CD1c-positive myeloid dendritic cell (primary cell): ENCODE data around the gene FAM53A.

Experiments used
- DNase-seq: peaks from one replicate; pipeline ENCODE4 v3.0.0-alpha.2; 2016; ENCODE audit errors: extremely low spot score

Gene FAM53A

GRCh38 chr4:1639299-1639868, 44.7 kb downstream of the FAM53A start:
- no peak for DNase-seq

GRCh38 chr4:1638873-1639272, 45.2 kb downstream of the FAM53A start:
- no peak for DNase-seq

GRCh38 chr4:1638272-1638598, 45.9 kb downstream of the FAM53A start:
- no peak for DNase-seq

DNA sequence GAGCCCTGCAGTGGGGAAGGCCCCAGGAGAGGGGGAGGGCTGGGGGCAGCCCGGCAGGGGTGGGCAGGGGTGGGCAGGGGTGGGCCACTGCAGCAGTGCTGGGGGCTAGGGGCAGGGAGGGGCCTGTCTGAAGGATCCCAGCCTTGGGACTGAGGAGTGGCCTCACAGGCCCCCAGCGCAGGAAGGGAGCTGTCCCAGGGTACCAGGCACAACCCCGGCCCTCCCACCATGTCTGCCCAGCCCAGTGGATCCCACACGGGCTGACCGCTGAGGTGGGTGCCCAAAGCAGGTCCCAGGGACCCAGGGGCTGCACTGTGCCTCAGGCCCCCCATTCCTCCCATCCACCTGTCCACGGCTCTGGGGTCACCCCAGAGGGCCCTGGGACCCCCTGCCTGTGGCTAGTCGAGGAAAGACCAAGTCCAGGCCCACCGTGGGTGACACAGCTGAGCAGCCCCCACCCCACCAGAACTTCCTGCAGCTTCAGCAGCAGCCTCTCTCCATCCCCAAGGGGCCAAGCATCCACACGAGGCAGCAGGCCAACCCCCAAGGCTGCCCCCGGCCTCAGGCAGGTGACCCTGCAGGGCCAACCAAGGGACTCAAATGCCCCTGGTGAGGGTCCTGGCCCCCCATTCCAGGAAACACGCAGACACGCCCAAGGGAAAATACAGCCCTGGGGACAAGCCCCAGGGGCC, 46.4 kb downstream of the FAM53A start:
- no peak for DNase-seq

DNA sequence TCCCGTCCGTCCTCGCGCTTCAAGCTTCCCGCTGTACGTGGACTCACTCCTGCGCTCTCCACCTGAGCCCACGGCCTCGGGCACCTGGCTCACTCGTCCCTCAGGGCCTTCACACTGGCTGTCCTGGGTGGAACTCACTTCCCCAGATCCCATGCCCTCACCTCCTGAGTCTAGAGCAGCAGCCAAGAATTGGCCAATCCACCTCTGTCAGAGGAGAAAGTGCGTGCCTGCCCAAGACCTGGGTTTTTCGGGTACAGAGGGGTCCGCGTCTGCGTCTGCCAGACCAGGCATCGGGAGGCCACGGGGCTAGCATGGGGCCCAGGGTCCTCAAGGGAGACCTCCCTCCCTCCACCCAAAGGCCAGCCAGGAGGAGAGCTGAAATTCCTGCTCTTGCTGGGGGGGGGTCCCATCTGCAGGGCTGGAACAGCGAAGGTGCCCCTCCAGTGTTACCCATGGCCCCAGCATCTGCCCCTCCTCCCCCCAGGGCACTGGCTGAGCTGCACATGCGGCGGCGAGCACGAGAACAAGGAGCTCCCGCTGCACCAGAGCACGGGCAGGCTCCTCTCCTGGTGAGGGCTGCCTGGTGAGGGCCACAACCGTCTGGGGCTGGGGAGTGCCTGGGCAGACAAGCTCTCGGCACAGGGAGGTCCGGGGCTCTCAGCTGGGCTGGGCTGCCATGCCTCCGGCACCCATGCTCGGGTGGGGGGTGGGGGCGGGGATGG, 47.5 kb downstream of the FAM53A start:
- no peak for DNase-seq

DNA sequence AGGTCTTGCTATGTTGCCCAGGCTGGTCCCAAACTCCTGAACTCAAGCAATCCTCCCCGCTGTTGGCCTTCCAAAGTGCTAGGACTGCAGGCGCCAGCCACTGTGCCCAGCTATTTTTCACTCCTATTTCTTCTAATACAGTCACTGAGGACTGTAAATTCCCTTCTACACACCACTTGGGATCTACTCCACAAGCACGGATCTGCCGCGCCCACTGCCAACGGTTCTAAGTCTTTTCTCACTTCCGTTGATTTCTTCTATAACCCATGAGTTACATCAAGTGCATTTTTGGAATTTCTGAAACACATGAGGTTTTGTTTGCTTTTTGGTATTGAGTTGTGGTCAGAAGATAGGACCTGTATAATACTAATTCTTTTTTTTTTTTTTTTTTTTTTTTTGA, 48.6 kb downstream of the FAM53A start:
- DNase-seq, result no peak

DNA sequence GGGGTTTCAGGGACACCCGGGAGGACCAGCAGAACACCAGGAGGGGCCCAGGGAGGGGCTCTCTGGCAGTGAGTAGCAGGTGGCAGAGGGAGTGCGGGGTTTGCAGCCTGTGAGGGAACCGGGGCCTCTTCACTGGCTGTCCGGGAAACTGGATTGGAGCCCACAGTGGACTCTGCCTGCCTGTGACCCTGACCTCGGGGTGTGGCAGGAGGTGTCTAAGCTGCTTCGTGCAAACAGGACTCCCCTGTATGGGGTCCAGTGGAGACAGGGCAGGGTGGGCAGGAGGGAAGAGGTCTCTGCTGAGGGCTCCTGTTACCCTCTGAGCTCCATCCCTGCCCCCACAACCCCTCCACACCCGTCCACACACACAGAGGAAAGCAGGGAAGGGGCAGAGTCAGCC, 50.1 kb downstream of the FAM53A start:
- DNase-seq, result no peak

- DNase-seq, result no peak
These were observed 51.7 kb downstream of the FAM53A start for GRCh38 chr4:1632109-1633104.

GRCh38 chr4:1631136-1631535, 53.0 kb downstream of the FAM53A start:
- no peak for DNase-seq

GRCh38 chr4:1630266-1630665, 53.8 kb downstream of the FAM53A start:
- no peak for DNase-seq

DNA sequence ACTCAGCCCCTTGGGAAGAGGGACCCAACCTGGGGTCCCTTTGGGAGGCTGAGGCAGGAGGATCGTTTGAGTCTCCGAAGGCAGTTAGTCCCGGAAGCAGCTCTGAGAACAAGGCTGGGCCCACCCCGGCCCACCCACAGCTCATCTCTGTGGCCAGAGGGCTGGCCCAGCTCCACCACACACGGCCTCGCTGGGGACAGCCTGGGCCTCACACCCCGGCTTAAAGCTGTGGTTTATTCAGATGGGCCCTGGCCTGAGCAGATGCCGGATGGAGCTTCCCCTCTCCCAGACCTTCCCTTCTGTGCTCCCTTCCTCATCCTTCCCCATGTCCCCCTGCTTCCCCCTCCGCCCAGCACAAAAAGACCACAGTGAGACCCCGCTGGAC, 54.4 kb downstream of the FAM53A start:
- no peak for DNase-seq

- DNase-seq, result peak; percentile 57
These were observed 55.0 kb downstream of the FAM53A start for GRCh38 chr4:1628892-1629698.

DNA sequence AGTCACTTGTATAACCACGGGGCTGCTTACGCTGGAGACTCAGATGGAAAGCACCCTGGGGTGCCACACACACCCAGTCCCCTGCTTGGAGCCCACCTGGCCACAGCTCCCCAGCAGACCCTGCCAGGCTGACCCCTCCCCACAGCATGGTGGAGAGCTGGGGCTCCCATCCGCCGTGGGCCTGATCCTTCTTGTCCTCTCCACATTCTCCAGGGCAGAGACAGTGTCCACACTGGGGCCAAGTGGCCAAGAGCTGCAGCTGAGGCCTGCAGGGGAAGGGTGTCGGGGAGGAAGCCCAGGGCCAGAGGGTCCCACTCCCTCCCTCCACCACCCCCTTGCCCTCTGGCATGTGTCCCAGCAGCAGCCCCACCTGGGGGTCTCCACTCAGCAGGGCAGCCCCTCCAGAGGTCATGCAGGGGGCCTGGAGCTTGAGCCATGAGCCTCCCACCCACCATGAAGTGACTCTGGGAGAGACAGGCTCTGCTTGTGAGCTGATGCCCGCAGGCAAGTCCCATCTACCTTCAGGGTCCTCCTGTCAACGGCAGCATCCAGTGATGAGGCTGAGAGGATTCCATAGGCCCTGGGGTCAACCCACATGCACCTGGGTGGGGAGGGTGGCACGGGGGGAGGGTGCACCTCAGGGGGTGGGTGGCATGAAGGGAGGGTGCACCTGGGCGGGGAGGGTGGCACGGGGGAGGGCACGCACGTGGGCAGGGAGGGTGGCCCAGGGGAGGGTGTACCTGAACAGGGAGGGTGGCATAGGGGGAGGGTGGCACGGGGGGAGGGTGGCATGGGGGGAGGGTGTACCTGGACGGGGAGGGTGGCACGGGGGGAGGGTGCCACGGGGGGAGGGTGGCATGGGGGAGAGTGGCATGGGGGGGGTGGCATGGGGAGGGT, 56.4 kb downstream of the FAM53A start:
- DNase-seq, result no peak

DNA sequence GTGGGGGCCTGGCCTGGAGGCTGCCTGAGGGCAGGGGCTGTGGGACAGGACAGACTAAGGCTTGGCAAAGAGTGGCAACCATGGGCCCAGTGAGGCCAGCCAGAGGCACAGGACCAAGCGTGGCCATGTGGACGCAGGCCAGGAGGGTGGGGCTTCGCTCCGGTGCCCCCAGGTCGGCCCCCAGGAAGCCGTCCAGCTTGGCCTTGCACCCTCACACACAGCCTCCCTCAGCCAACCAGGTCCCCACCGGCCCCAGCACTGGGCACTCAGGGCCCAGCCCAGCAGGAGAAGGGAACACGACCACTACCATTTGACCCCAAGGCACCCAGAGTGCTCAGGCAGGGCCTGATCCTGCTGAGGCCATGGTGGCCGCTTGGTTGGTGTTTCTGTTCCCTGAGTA, 57.2 kb downstream of the FAM53A start:
- no peak for DNase-seq

DNA sequence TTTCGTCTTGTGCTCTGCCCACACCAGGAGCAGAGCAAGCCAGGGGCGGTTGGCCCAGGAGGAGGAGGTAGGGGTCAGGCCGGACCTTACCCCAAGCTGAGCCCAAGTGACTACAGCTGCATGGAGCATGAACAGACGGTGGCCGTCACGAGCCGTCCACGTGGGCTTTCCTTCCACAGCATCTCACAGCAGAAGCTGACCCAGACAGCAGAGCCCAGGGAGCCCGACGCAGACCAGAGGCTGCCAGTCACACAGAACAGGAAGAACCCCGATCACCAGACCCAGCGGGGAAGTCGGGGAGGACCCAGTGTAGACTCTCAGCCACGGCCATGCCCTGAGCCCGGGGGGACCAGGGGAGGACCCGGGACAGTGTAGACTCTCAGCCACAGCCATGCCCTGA, 58.0 kb downstream of the FAM53A start:
- DNase-seq, result no peak

- DNase-seq, result no peak
These were observed 58.4 kb downstream of the FAM53A start for GRCh38 chr4:1625600-1626138.

DNA sequence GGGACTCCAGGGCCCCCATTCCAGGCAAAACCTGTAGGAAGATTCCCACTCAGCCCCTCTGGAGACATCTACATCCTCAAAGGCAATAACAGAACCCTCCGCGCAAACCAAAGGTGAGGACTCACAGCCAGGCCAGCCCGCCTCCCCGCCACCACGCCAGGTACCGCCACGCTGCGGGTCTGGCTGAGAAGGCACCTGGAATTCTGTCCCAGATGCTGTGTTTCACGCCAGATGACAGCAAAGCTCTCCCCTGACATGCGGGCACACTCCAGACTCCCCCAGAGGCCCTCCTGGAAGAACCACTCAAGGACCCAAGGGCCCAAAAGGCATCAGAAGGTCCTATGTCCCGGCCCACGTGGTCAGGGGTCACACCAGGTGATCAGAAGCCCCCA, 59.6 kb downstream of the FAM53A start:
- DNase-seq, result no peak

- DNase-seq, result no peak
These were observed 60.1 kb downstream of the FAM53A start for GRCh38 chr4:1623821-1624518.

- DNase-seq, result no peak
These were observed 60.7 kb downstream of the FAM53A start for GRCh38 chr4:1623400-1623799.
